Sigmoid colon (tissue), 7 donors: ENCODE results near the gene TNFRSF18. TPM values are rescaled to one million over a fixed set of nuclear protein-coding genes. Genes with fewer than 3 reads are reported as not detected.

Experiments
- DNase-seq: peaks from one replicate; pipeline ENCODE4 v3.0.0-alpha.2; 2019
- H3K27ac ChIP-seq, 4 donors: fragments of 200-600 bp; sonication (generic); one replicate each; pipeline ENCODE4 v1.5.1; 2016 to 2019; ENCODE audit warnings: mild to moderate bottlenecking in 1 of 4
- H3K27me3 ChIP-seq, 3 donors: fragments of 200-600 bp; sonication (generic); one replicate each; pipeline ENCODE4 v1.5.1; 2019; ENCODE audit warnings: mild to moderate bottlenecking in 1 of 3
- H3K36me3 ChIP-seq, 4 donors: fragments of 200-600 bp; sonication (generic); one replicate each; pipeline ENCODE4 v1.5.1; 2016 to 2019
- H3K4me1 ChIP-seq, 4 donors: fragments of 200-600 bp; sonication (generic); one replicate each; pipeline ENCODE4 v1.5.1; 2017 to 2019
- H3K4me3 ChIP-seq, 4 donors: fragments of 200-600 bp; sonication (generic); one replicate each; pipeline ENCODE4 v1.5.1; 2017 to 2019; ENCODE audit warnings: mild to moderate bottlenecking in 2 of 4, moderate library complexity in 1 of 4
- H3K9me3 ChIP-seq, 4 donors: fragments of 200-600 bp in 3 of 4; sonication (generic) in 3 of 4; one replicate each; pipeline versions ENCODE4 v1.5.1 to v1.6.1; 2013 to 2019
- CTCF ChIP-seq, 4 experiments: fragments of 450-650 bp in 3 of 4; fragments of 200-600 bp in 1 of 4; IDR thresholded peaks; one replicate each; pipeline ENCODE4 v1.5.1; 2016 to 2019; ENCODE audit warnings: antibody characterized with exemption in 4 of 4, mild to moderate bottlenecking in 3 of 4, moderate library complexity in 2 of 4
- EP300 ChIP-seq, 4 donors: sonication (generic); formaldehyde crosslinking; IDR thresholded peaks; one replicate each; pipeline ENCODE4 v1.6.1; 2017; ENCODE audit warnings: antibody characterized with exemption in 4 of 4
- POLR2A ChIP-seq, 2 donors: fragments of 450-650 bp; IDR thresholded peaks; one replicate each; pipeline ENCODE4 v1.6.1; 2016; ENCODE audit warnings: antibody characterized with exemption in 2 of 2, mild to moderate bottlenecking in 2 of 2, moderate library complexity in 2 of 2
- POLR2AphosphoS5 ChIP-seq, 4 donors: sonication (generic); formaldehyde crosslinking; IDR thresholded peaks; one replicate each; pipeline ENCODE4 v1.6.1; 2017; ENCODE audit warnings: antibody characterized with exemption in 4 of 4
- WGBS, 2 donors: extraction: QIAGEN DNeasy Blood & Tissue Kit; methylation state at CpG; one replicate each; pipeline ENCODE4 v1.1.7; 2013; 5-methylcytosine and 5-hydroxymethylcytosine counted together
- intact Hi-C: fragments of 100-400 bp; cut with DNase I; formaldehyde crosslinking; loops from one replicate; pipeline ENCODE4 v1.15.1; 2023
- polyA plus RNA-seq, 3 donors: library from polyadenylated mRNA; stranded (reverse); fragments of 200-250 nt; gene quantifications; one replicate each; pipeline ENCODE4 v1.2.3, GENCODE V29; 2013
- total RNA-seq, 4 donors: library from RNA; depleted of rRNA; stranded (reverse); fragments of >200 nt; gene quantifications; one replicate each; pipeline ENCODE4 v1.1.0, GENCODE V29; 2016
- donor health status: healthy with polysubstance abuse.
- donor health status: Bipolar disorder and iron deficiency.
- donor health status: healthy.

The TNFRSF18 gene
- total and polyA plus RNA-seq, 7 donors: 0.71 to 3.9 (median 1.2) TPM; not detected in 4

GRCh38 chr1:1181129-1181937 is 25.1 kb downstream of the TNFRSF18 start:
- DNase-seq: no peak
- 90 to 91% methylated on average over 26 of the region's 26 CpGs for WGBS, 2 donors
- intact Hi-C loops: no loop called here

GRCh38 chr1:1179983-1180861 is 26.2 kb downstream of the TNFRSF18 start:
- Histone ChIP-seq H3K27ac (no peak overlapping the region), H3K9me3 (no peaks in the 10 kb centered on the region), H3K36me3 (no peaks in the 10 kb centered on the region), H3K27me3 (peaks cover 3 to 55% (median 45%) of the 10 kb centered on the region in 3 donors), H3K4me3 (no peak overlapping the region), H3K4me1 (no peaks in the 10 kb centered on the region)
- WGBS, 2 donors: 85 to 87% methylated on average over 51 of the region's 51 CpGs
- DNase-seq: no peak
- TF ChIP-seq POLR2AphosphoS5 (IDR thresholded peaks at IDR 0.05): no peak
- intact Hi-C loops: no loop called here

More at GRCh38 chr1:1181129-1181937, 25.1 kb downstream of the TNFRSF18 start:
- Histone ChIP-seq H3K36me3 (no peaks in the 10 kb centered on the region), H3K27ac (no peak overlapping the region), H3K4me1 (no peaks in the 10 kb centered on the region), H3K27me3 (peaks cover under 1 to 44% (median 41%) of the 10 kb centered on the region in 3 donors), H3K4me3 (no peak overlapping the region), H3K9me3 (no peaks in the 10 kb centered on the region)
- no peak for TF ChIP-seq CTCF (IDR thresholded peaks at IDR 0.05)
- TF ChIP-seq EP300 (IDR thresholded peaks at IDR 0.05): no peak

GRCh38 chr1:1179346-1179982 is 26.9 kb downstream of the TNFRSF18 start:
- WGBS, 2 donors: 81 to 92% methylated on average over 25 of the region's 25 CpGs
- peaks cover 3 to 61% (median 48%) of the 10 kb centered on the region in 3 donors for H3K27me3 ChIP-seq
- DNase-seq: no peak
- no peaks in the 10 kb centered on the region for H3K36me3 ChIP-seq
- TF ChIP-seq CTCF (IDR thresholded peaks at IDR 0.05) (no peak), POLR2A (IDR thresholded peaks at IDR 0.05) (no peak), EP300 (IDR thresholded peaks at IDR 0.05) (no peak), POLR2AphosphoS5 (IDR thresholded peaks at IDR 0.05) (no peak)
- intact Hi-C loops: no loop called here
- H3K9me3 ChIP-seq: no peaks in the 10 kb centered on the region
- no peak overlapping the region for H3K4me3 ChIP-seq
- no peaks in the 10 kb centered on the region for H3K4me1 ChIP-seq
- H3K27ac ChIP-seq: no peak overlapping the region

- TF ChIP-seq POLR2AphosphoS5 (IDR thresholded peaks at IDR 0.05) (no peak), POLR2A (IDR thresholded peaks at IDR 0.05) (no peak), EP300 (IDR thresholded peaks at IDR 0.05) (no peak), CTCF (IDR thresholded peaks at IDR 0.05) (no peak)
These were observed 27.5 kb downstream of the TNFRSF18 start for GRCh38 chr1:1178794-1179331.

More at GRCh38 chr1:1178794-1179331, 27.5 kb downstream of the TNFRSF18 start:
- no peaks in the 10 kb centered on the region for H3K9me3 ChIP-seq
- WGBS, 2 donors: 90 to 92% methylated on average over 32 of the region's 32 CpGs
- H3K27me3 ChIP-seq: peaks cover 6 to 67% (median 52%) of the 10 kb centered on the region in 3 donors
- H3K4me3 ChIP-seq: no peak overlapping the region
- H3K4me1 ChIP-seq: peaks cover 0 to 3% (median 0%) of the 10 kb centered on the region in 4 donors
- no peak overlapping the region for H3K27ac ChIP-seq
- intact Hi-C loops: no loop called here
- no peak for DNase-seq
- H3K36me3 ChIP-seq: no peaks in the 10 kb centered on the region
